SK-N-SH treated with all-trans-retinoic acid at 6 μM for 48 hours (cell line): Measurements from ENCODE around the gene AGBL1.

Experiments
- ATAC-seq: fragments of 200-7000 bp; cut with Tn5 transposase; 3 replicates; pipeline ENCODE4 v1.9.1; 2020; ENCODE audit warnings: mild to moderate bottlenecking, moderate library complexity
- ARNTL ChIP-seq: fragments of 450-650 bp; formaldehyde crosslinking; IDR thresholded peaks from 2 replicates; pipeline ENCODE4 v1.5.0; 2020; ENCODE audit warnings: low read depth, mild to moderate bottlenecking, moderate library complexity, borderline replicate concordance
- BACH2 ChIP-seq: fragments of 250-450 bp; sonication (Bioruptor Pico); IDR thresholded peaks from 2 replicates; pipeline ENCODE4 v1.9.0; 2021; ENCODE audit warnings: mild to moderate bottlenecking, borderline replicate concordance
- CREB5 ChIP-seq: fragments of 250-450 bp; sonication (Bioruptor Pico); IDR thresholded peaks from 2 replicates; pipeline ENCODE4 v1.5.1; 2020; ENCODE audit warnings: low read depth, mild to moderate bottlenecking, moderate library complexity
- CSDC2 ChIP-seq: fragments of 250-450 bp; sonication (Bioruptor Pico); IDR thresholded peaks from 2 replicates; pipeline ENCODE4 v1.5.0; 2020; ENCODE audit warnings: mild to moderate bottlenecking, moderate library complexity
- ESRRG ChIP-seq: fragments of 250-450 bp; sonication (Bioruptor Pico); IDR thresholded peaks from 2 replicates; pipeline ENCODE4 v1.6.1; 2021; ENCODE audit warnings: mild to moderate bottlenecking
- GLIS3 ChIP-seq: fragments of 250-450 bp; sonication (Bioruptor Pico); IDR thresholded peaks from 2 replicates; pipeline ENCODE4 v1.5.0; 2020; ENCODE audit warnings: mild to moderate bottlenecking, moderate library complexity
- OSR1 ChIP-seq: fragments of 250-450 bp; sonication (Bioruptor Pico); IDR thresholded peaks from 2 replicates; pipeline ENCODE4 v1.8.0; 2022; ENCODE audit warnings: moderate library complexity, mild to moderate bottlenecking, inconsistent platforms
- PATZ1 ChIP-seq: fragments of 250-450 bp; sonication (Bioruptor Pico); IDR thresholded peaks from 2 replicates; pipeline ENCODE4 v1.8.0; 2020; ENCODE audit warnings: mild to moderate bottlenecking, moderate library complexity, borderline replicate concordance
- PPARA ChIP-seq: fragments of 250-450 bp; sonication (Bioruptor Pico); IDR thresholded peaks from 2 replicates; pipeline ENCODE4 v1.5.0; 2020; ENCODE audit warnings: mild to moderate bottlenecking, borderline replicate concordance
- RARB ChIP-seq: fragments of 250-450 bp; sonication (Bioruptor Pico); IDR thresholded peaks from 2 replicates; pipeline ENCODE4 v1.8.0; 2021; ENCODE audit warnings: mild to moderate bottlenecking, moderate library complexity
- SNAI2 ChIP-seq: fragments of 250-450 bp; sonication (Bioruptor Pico); IDR thresholded peaks from 2 replicates; pipeline ENCODE4 v1.5.0; 2020; ENCODE audit warnings: mild to moderate bottlenecking, moderate library complexity
- TCF4 ChIP-seq: fragments of 250-450 bp; sonication (Bioruptor Pico); IDR thresholded peaks from 2 replicates; pipeline ENCODE4 v1.8.0; 2021; ENCODE audit warnings: mild to moderate bottlenecking, moderate library complexity, borderline replicate concordance
- TOX ChIP-seq: fragments of 250-450 bp; sonication (Bioruptor Pico); IDR thresholded peaks from 2 replicates; pipeline ENCODE4 v1.8.0; 2021; ENCODE audit warnings: mild to moderate bottlenecking, moderate library complexity, borderline replicate concordance
- TSHZ2 ChIP-seq: fragments of 250-450 bp; sonication (Bioruptor Pico); IDR thresholded peaks from 2 replicates; pipeline ENCODE4 v1.5.0; 2020; ENCODE audit warnings: mild to moderate bottlenecking, moderate library complexity
- ZC3H10 ChIP-seq: fragments of 250-450 bp; sonication (Bioruptor Pico); IDR thresholded peaks from 2 replicates; pipeline ENCODE4 v1.5.1; 2021; ENCODE audit warnings: mild to moderate bottlenecking, moderate library complexity
- ZFP3 ChIP-seq: fragments of 250-450 bp; sonication (Bioruptor Pico); IDR thresholded peaks from 2 replicates; pipeline ENCODE4 v1.5.0; 2020; ENCODE audit warnings: mild to moderate bottlenecking, moderate library complexity
- ZFP30 ChIP-seq: fragments of 450-650 bp; formaldehyde crosslinking; IDR thresholded peaks from 2 replicates; pipeline ENCODE4 v1.5.0; 2022; ENCODE audit warnings: mild to moderate bottlenecking, moderate library complexity
- ZNF565 ChIP-seq: fragments of 450-650 bp; formaldehyde crosslinking; conservative IDR thresholded peaks from 2 replicates; pipeline ENCODE4 v1.5.0; 2020; ENCODE audit warnings: low read depth, mild to moderate bottlenecking, moderate library complexity
- ZNF70 ChIP-seq: fragments of 450-650 bp; formaldehyde crosslinking; IDR thresholded peaks from 2 replicates; pipeline ENCODE4 v1.5.0; 2020; ENCODE audit warnings: mild to moderate bottlenecking, moderate library complexity
- ZNF8 ChIP-seq: fragments of 450-650 bp; formaldehyde crosslinking; IDR thresholded peaks from 2 replicates; pipeline ENCODE4 v1.5.0; 2020; ENCODE audit warnings: mild to moderate bottlenecking, moderate library complexity
- TF ChIP-seq, protein P1 (sequence below): fragments of 250-450 bp; sonication (Bioruptor Pico); IDR thresholded peaks from 2 replicates; pipeline ENCODE4 v1.8.0; 2021; ENCODE audit warnings: low read depth, mild to moderate bottlenecking, moderate library complexity, borderline replicate concordance

The AGBL1 gene

DNA sequence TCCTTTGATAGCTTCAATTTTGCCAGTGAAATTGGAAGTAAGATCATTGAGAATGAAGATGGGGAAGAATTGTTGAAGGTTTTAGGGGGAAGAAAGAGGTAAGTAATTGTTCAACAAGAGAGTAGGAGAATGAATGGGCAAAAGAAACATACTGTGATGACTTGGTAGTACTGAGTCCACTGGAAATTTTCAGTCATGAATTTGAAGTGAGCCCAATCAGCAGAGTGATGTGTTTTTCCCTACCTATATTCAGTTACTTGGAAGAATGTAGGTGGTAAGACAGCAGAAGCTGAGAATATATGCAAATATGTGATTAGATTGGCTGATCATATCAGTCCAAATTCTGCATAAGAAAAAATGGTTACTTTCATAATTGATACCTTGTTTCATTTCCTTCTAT is 569.6 kb downstream of the AGBL1 start:
- TF ChIP-seq ESRRG (CRISPR knock-in tag) (no peak), ZNF8 (CRISPR knock-in tag) (no peak), TOX (CRISPR knock-in tag) (no peak), PATZ1 (no peak), ZC3H10 (CRISPR knock-in tag) (no peak), RARB (CRISPR knock-in tag) (no peak), PPARA (CRISPR knock-in tag) (no peak), ZNF70 (no peak), SNAI2 (CRISPR knock-in tag) (no peak), ZNF565 (no peak), ZFP30 (CRISPR knock-in tag) (no peak), CREB5 (no peak), ZFP3 (CRISPR knock-in tag) (no peak), OSR1 (no peak), GLIS3 (CRISPR knock-in tag) (no peak), ARNTL (CRISPR knock-in tag) (no peak), TCF4 (no peak)
- TF ChIP-seq, all 23 proteins: peak for 0
- no peak for ATAC-seq

DNA sequence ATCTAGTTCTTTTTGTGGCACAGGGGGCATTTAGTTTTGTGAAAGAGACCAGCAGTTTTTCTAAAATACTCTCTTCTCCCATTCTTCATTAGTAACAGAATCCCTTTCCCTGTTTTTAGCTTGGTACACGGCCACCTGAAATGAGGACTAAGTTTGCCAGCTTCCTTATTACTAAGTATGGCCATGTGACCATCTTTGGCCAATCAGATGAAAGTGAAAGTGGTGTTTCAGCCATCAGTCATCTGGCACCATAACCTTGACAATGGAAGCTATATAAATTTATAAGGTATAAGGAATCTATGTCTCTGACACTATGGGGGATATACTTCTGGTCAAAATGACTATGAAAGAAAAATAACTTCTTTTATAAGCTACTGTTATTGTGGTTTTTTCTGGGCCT is 570.4 kb downstream of the AGBL1 start:
- no peak for TF ChIP-seq TSHZ2
- no peak for TF ChIP-seq CSDC2 (CRISPR knock-in tag)
- TF ChIP-seq, protein P1, sequence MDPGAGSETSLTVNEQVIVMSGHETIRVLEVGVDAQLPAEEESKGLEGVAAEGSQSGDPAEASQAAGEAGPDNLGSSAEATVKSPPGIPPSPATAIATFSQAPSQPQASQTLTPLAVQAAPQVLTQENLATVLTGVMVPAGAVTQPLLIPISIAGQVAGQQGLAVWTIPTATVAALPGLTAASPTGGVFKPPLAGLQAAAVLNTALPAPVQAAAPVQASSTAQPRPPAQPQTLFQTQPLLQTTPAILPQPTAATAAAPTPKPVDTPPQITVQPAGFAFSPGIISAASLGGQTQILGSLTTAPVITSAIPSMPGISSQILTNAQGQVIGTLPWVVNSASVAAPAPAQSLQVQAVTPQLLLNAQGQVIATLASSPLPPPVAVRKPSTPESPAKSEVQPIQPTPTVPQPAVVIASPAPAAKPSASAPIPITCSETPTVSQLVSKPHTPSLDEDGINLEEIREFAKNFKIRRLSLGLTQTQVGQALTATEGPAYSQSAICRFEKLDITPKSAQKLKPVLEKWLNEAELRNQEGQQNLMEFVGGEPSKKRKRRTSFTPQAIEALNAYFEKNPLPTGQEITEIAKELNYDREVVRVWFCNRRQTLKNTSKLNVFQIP = no peak
- TF ChIP-seq, all 23 proteins: peak for 0
- no peak for ATAC-seq

- no peak for ATAC-seq
- no peak for TF ChIP-seq TOX (CRISPR knock-in tag)
- TF ChIP-seq SNAI2 (CRISPR knock-in tag) = no peak
- no peak for TF ChIP-seq ESRRG (CRISPR knock-in tag)
- TF ChIP-seq ZNF565 = no peak
- TF ChIP-seq ZNF70 = no peak
- TF ChIP-seq PATZ1 = no peak
- TF ChIP-seq ARNTL (CRISPR knock-in tag) = no peak
- no peak for TF ChIP-seq RARB (CRISPR knock-in tag)
- TF ChIP-seq BACH2 = no peak
Observed at GRCh38 chr15:86653344-86654197, 573.9 kb downstream of the AGBL1 start.
